Measurements from ENCODE around the gene CROT. TPM values are rescaled to one million over a fixed set of nuclear protein-coding genes. Genes with fewer than 3 reads are reported as not detected.
"Not testable (repeated sequence)": the region's sequence is repeated elsewhere in the genome, so short reads cannot be mapped to it uniquely, and the experiment has no call there.

Gene CROT
- total and polyA plus RNA-seq, 2 donors from 2014 or later = 17.0 to 23.2 TPM

DNA sequence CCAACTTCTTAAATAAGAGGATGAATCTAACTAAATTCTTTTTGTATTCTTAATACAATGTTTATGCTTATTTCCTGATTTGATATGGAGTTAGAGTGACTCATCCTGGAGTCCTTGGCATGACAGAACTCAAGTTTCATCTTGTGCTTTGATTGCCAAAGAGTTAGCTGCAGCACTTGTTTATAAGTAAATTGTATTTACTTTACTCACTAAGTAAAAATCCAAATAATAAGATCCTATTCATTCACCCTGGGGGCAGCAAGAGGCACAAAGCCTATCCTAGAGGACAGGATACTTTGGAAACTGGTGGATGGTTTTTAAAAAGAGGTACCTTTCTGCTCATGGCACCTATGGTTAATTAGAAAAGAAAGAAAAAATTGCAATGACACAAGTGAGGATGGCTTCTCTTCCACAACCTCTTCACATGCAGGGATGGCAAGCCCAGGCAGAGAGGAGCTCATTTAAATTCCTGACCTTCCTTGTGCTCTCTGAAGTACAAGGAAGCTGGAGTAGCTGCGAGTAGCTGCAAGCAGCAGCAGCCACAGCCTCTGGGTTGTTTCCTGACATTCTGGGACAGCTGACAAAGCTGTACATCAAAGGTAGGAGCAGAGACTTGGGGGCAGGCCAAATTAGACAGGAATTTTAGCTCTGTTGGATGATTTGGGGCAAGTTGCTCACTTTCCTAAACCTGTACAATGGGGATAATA lies 28.5 kb upstream of the CROT start:
- H3K36me3 ChIP-seq (ENCODE audit: control insufficient read depth in 2 of 3, insufficient read depth in 3 of 3, low read length in 3 of 3) = no peaks in the 10 kb centered on the region
- no peak for FAIRE-seq
- H3K4me1 ChIP-seq (ENCODE audit: control insufficient read depth in 2 of 3, insufficient read depth in 2 of 3, low read depth in 1 of 3, low read length in 3 of 3) = peaks cover 0 to 3% (median 0%) of the 10 kb centered on the region in 3 donors
- peak in 1 of 5 donors; percentile 7 for DNase-seq
- no peaks in the 10 kb centered on the region for H3K9me3 ChIP-seq (ENCODE audit: control insufficient read depth in 2 of 3, insufficient read depth in 1 of 3, low read length in 3 of 3)
- H3K4me3 ChIP-seq (ENCODE audit: low read length in 3 of 3) = no peak overlapping the region
- no peak overlapping the region for H3K9ac ChIP-seq (ENCODE audit: low read length in 3 of 3)
- no peak overlapping the region for H3K27ac ChIP-seq (ENCODE audit: low read depth in 2 of 2, low read length in 2 of 2)
- intact Hi-C loops (cut with DNase I) = no loop called here
- TF ChIP-seq CTCF (IDR thresholded peaks at IDR 0.05; ENCODE audit: borderline replicate concordance, extremely low read depth, insufficient read depth) = no peak
- no peaks in the 10 kb centered on the region for H3K27me3 ChIP-seq (ENCODE audit: control insufficient read depth, insufficient read depth, low read length)

GRCh38 chr7:87317691-87318245 lies 27.7 kb upstream of the CROT start:
- FAIRE-seq (no peak), DNase-seq (no peak)
- H3K4me3 ChIP-seq (ENCODE audit: low read length in 3 of 3) = no peak overlapping the region
- no peaks in the 10 kb centered on the region for H3K36me3 ChIP-seq (ENCODE audit: control insufficient read depth in 2 of 3, insufficient read depth in 3 of 3, low read length in 3 of 3)
- no peak overlapping the region for H3K27ac ChIP-seq (ENCODE audit: low read depth in 2 of 2, low read length in 2 of 2)
- TF ChIP-seq CTCF (IDR thresholded peaks at IDR 0.05; ENCODE audit: borderline replicate concordance, extremely low read depth, insufficient read depth) = no peak
- intact Hi-C loops (cut with DNase I) = no loop called here
- no peak overlapping the region for H3K9ac ChIP-seq (ENCODE audit: low read length in 3 of 3)
- H3K9me3 ChIP-seq (ENCODE audit: control insufficient read depth in 2 of 3, insufficient read depth in 1 of 3, low read length in 3 of 3) = peaks cover 0 to 1% (median 0%) of the 10 kb centered on the region in 3 donors
- H3K27me3 ChIP-seq (ENCODE audit: control insufficient read depth, insufficient read depth, low read length) = no peaks in the 10 kb centered on the region
- peaks cover 0 to 3% (median 0%) of the 10 kb centered on the region in 3 donors for H3K4me1 ChIP-seq (ENCODE audit: control insufficient read depth in 2 of 3, insufficient read depth in 2 of 3, low read depth in 1 of 3, low read length in 3 of 3)

DNA sequence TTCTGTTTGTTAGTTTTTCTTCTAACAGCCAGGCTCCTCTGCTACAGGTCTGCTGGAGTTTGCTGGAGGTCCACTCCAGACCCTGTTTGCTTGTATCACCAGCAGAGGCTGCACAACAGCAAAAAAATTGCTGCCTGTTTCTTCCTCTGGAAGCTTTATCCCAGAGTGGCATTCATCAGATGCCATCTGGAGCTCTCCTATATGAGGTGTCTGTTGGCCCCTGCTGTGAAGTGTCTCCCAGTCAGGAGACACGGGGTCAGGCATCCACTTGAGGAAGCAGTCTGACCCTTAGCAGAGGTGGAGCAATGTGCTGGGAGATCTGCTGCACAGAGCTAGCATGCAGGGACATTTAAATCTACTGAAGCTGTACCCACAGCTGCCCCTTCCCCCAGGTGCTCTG lies 26.7 kb upstream of the CROT start:
- H3K9ac ChIP-seq (ENCODE audit: low read length in 3 of 3) = no peak overlapping the region
- H3K36me3 ChIP-seq (ENCODE audit: control insufficient read depth in 2 of 3, insufficient read depth in 3 of 3, low read length in 3 of 3) = no peaks in the 10 kb centered on the region
- H3K27me3 ChIP-seq (ENCODE audit: control insufficient read depth, insufficient read depth, low read length) = no peaks in the 10 kb centered on the region
- no peak overlapping the region for H3K4me3 ChIP-seq (ENCODE audit: low read length in 3 of 3)
- no peak for TF ChIP-seq CTCF (IDR thresholded peaks at IDR 0.05; ENCODE audit: borderline replicate concordance, extremely low read depth, insufficient read depth)
- DNase-seq (no peak), FAIRE-seq (no peak)
- H3K9me3 ChIP-seq (ENCODE audit: control insufficient read depth in 2 of 3, insufficient read depth in 1 of 3, low read length in 3 of 3) = peaks cover 0 to 6% (median 0%) of the 10 kb centered on the region in 3 donors
- peaks cover 0 to 3% (median 0%) of the 10 kb centered on the region in 3 donors for H3K4me1 ChIP-seq (ENCODE audit: control insufficient read depth in 2 of 3, insufficient read depth in 2 of 3, low read depth in 1 of 3, low read length in 3 of 3)
- intact Hi-C loops (cut with DNase I) = no loop called here
- no peak overlapping the region for H3K27ac ChIP-seq (ENCODE audit: low read depth in 2 of 2, low read length in 2 of 2)

GRCh38 chr7:87319154-87319581 lies 26.3 kb upstream of the CROT start:
- H3K27me3 ChIP-seq (ENCODE audit: control insufficient read depth, insufficient read depth, low read length); H3K27ac ChIP-seq (ENCODE audit: low read depth in 2 of 2, low read length in 2 of 2); FAIRE-seq; intact Hi-C loops (cut with DNase I); H3K36me3 ChIP-seq (ENCODE audit: control insufficient read depth in 2 of 3, insufficient read depth in 3 of 3, low read length in 3 of 3); H3K9ac ChIP-seq (ENCODE audit: low read length in 3 of 3); H3K4me3 ChIP-seq (ENCODE audit: low read length in 3 of 3); H3K4me1 ChIP-seq (ENCODE audit: control insufficient read depth in 2 of 3, insufficient read depth in 2 of 3, low read depth in 1 of 3, low read length in 3 of 3); DNase-seq; H3K9me3 ChIP-seq (ENCODE audit: control insufficient read depth in 2 of 3, insufficient read depth in 1 of 3, low read length in 3 of 3): not testable (repeated sequence)

All from kidney (tissue), 14 donors.